Body of pancreas (tissue), 4 donors: ENCODE results near the gene TIMM22. TPM values are rescaled to one million over a fixed set of nuclear protein-coding genes. Genes with fewer than 3 reads are reported as not detected.
"Not testable (repeated sequence)": the region's sequence is repeated elsewhere in the genome, so short reads cannot be mapped to it uniquely, and the experiment has no call there.

Source experiments
- ATAC-seq: fragments of 150-250 bp; one replicate; pipeline ENCODE4 v1.9.1; 2016
- DNase-seq, 4 donors: peaks; one replicate each; pipeline ENCODE4 v3.0.0-alpha.2; 2019
- H3K27ac ChIP-seq, 4 donors: fragments of 200-600 bp; sonication (generic); 1 replicate in 3 of 4; 2 replicates in 1 of 4; pipeline versions ENCODE4 v1.5.1 to v1.6.1; 2016 to 2019; ENCODE audit warnings: mild to moderate bottlenecking in 1 of 4, mixed read lengths in 1 of 4, moderate library complexity in 1 of 4
- H3K27me3 ChIP-seq, 2 donors: fragments of 200-600 bp; sonication (generic); one replicate each; pipeline ENCODE4 v1.6.0; 2016; ENCODE audit warnings: mild to moderate bottlenecking in 1 of 2
- H3K36me3 ChIP-seq, 2 donors: fragments of 200-600 bp; sonication (generic); replicated peaks in 1 of 2; 2 replicates each; pipeline ENCODE4 v1.5.1; 2016; ENCODE audit warnings: low read depth in 2 of 2; ENCODE audit not compliant: insufficient read depth in 1 of 2
- H3K4me1 ChIP-seq: fragments of 200-600 bp; sonication (generic); one replicate; pipeline ENCODE4 v1.6.0; 2016
- H3K4me3 ChIP-seq, 2 donors: fragments of 200-600 bp; sonication (generic); 1 replicate in 1 of 2; 2 replicates in 1 of 2; pipeline ENCODE4 v1.5.1; 2016 to 2019
- H3K9me3 ChIP-seq, 3 donors: fragments of 200-600 bp; sonication (generic); 1 replicate in 2 of 3; 2 replicates in 1 of 3; pipeline ENCODE4 v1.5.1; 2016
- POLR2A ChIP-seq, 3 donors: fragments of 450-650 bp; IDR thresholded peaks; one replicate each; pipeline ENCODE4 v1.6.1; 2016; ENCODE audit warnings: antibody characterized with exemption in 3 of 3, mild to moderate bottlenecking in 2 of 3
- WGBS, 2 donors: methylation state at CpG; one replicate each; pipeline ENCODE4 v1.1.5; 2017; 5-methylcytosine and 5-hydroxymethylcytosine counted together
- intact Hi-C: fragments of 100-400 bp; cut with DNase I; formaldehyde crosslinking; loops from one replicate; pipeline ENCODE4 v1.15.1; 2023
- total RNA-seq, 2 donors: library from RNA; depleted of rRNA; stranded (reverse); fragments of >200 nt; gene quantifications; one replicate each; pipeline ENCODE4 v1.1.0, GENCODE V29; 2016
- TF ChIP-seq, protein P1 (sequence below), 7 experiments: fragments of 450-650 bp in 4 of 7; fragments of 200-600 bp in 3 of 7; sonication (generic) in 3 of 7; IDR thresholded peaks; one replicate each; pipeline ENCODE4 v1.5.1; 2016 to 2019; ENCODE audit warnings: antibody characterized with exemption in 7 of 7

TIMM22 gene
- total RNA-seq, 2 donors from 2014 or later = 4.3 to 9.3 TPM

DNA sequence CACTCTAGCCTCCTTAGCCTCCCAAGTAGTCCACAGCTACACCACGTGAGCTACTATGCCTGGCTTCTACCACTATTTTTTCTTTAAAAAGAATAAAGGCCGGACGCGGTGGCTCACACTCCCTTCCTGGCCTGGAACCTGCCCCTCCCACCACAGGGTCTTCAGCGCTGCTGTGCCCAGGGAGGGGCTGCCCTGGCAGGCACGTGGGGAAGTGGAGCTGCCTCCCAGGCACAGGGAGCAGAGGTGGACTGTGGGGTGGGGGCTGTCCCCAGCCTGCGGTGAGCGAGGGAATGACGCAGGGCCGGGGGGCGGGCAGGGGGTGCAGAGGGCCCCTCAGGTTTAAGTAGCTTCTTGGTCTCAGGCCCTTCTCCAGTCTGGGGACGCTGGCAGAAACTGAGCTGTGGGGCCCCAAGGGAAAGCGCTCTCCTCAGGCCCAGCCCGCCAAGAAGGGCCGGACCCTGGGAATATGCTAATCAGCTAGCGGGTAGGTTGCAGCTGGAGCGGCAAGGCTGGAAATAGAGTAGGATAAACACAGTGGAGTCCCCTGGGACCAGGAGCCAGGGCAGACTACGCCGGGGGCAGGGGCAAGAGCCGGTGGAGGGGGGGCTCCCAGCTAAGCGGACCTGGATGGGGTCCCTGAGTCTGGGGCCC is 46.8 kb downstream of the TIMM22 start:
- intact Hi-C loops = no loop called here
- H3K4me3 ChIP-seq = no peak overlapping the region
- ATAC-seq = peak; percentile 13

DNA sequence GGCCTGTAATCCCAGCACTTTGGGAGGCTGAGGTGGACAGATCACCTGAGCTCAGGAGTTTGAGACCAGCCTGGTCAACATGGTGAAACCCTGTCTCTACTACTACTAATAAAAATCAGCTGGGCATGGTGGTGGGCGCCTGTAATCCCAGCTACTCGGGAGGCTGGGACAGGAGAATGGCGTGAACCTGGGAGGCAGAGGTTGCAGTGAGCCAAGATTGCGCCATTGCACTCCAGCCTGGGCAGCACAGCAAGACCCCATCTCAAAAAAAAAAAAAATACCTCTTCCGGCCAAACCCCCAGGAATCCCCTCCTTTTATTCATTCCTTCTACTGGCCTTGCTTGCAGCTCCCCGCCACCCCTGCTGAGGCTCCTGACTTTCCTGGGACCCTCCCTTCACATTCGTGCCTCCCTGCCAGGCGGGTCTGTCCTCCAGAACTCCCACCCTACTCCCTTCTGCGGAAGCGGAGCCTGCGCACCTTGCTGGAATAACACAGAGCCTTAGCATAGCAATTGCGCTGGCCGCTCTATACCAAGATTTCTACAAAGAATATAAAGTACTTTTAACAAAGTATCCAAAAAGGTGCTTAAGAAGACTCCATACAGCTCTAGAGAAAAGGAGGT is 47.6 kb downstream of the TIMM22 start:
- H3K36me3 ChIP-seq, H3K4me3 ChIP-seq, ATAC-seq, DNase-seq, H3K4me1 ChIP-seq, intact Hi-C loops, H3K27ac ChIP-seq, H3K9me3 ChIP-seq, H3K27me3 ChIP-seq: not testable (repeated sequence)
- WGBS, 2 donors = 92 to 93% methylated on average over 11 to 13 of the region's 13 CpGs

More for the DNA sequence above, 46.8 kb downstream of the TIMM22 start:
- Histone ChIP-seq H3K9me3 (no peaks in the 10 kb centered on the region), H3K36me3 (no peaks in the 10 kb centered on the region), H3K27me3 (no peaks in the 10 kb centered on the region), H3K27ac (no peak overlapping the region), H3K4me1 (peaks cover 10% of the 10 kb centered on the region)
- no peak for DNase-seq
- TF ChIP-seq POLR2A (IDR thresholded peaks at IDR 0.05) = no peak
- TF ChIP-seq, protein P1, sequence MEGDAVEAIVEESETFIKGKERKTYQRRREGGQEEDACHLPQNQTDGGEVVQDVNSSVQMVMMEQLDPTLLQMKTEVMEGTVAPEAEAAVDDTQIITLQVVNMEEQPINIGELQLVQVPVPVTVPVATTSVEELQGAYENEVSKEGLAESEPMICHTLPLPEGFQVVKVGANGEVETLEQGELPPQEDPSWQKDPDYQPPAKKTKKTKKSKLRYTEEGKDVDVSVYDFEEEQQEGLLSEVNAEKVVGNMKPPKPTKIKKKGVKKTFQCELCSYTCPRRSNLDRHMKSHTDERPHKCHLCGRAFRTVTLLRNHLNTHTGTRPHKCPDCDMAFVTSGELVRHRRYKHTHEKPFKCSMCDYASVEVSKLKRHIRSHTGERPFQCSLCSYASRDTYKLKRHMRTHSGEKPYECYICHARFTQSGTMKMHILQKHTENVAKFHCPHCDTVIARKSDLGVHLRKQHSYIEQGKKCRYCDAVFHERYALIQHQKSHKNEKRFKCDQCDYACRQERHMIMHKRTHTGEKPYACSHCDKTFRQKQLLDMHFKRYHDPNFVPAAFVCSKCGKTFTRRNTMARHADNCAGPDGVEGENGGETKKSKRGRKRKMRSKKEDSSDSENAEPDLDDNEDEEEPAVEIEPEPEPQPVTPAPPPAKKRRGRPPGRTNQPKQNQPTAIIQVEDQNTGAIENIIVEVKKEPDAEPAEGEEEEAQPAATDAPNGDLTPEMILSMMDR (IDR thresholded peaks at IDR 0.05) = no peak
- WGBS, 2 donors = 45 to 54% methylated on average over 8 to 19 of the region's 21 CpGs

DNA sequence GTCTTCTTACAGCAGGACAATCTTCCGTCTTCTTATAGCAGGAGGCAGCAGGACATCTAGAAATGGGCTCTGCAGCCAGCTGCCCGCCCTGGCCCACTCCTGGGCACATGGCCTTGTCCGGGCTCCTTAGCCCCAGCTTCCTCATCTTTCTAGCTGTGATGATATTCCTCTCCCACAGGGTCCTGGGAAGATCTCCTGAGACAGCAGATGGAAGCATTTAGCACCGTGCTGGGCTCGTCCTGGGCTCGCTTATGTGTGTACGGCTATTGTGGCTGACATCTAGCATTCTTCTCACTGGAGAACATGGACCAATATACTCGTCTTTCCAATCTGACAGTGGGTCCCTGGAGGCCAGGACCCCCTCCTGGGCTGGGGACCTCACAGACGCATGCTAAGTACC is 48.5 kb downstream of the TIMM22 start:
- no peak overlapping the region for H3K27ac ChIP-seq
- TF ChIP-seq, protein P1 (IDR thresholded peaks at IDR 0.05) = no peak
- TF ChIP-seq POLR2A (IDR thresholded peaks at IDR 0.05) = no peak
- H3K9me3 ChIP-seq = no peaks in the 10 kb centered on the region
- no peaks in the 10 kb centered on the region for H3K27me3 ChIP-seq
- no peak overlapping the region for H3K4me3 ChIP-seq
- 71 to 74% methylated on average over 9 of the region's 9 CpGs for WGBS, 2 donors
- no peaks in the 10 kb centered on the region for H3K4me1 ChIP-seq
- H3K36me3 ChIP-seq = no peaks in the 10 kb centered on the region
- ATAC-seq (no peak), DNase-seq (no peak)
- intact Hi-C loops = no loop called here

DNA sequence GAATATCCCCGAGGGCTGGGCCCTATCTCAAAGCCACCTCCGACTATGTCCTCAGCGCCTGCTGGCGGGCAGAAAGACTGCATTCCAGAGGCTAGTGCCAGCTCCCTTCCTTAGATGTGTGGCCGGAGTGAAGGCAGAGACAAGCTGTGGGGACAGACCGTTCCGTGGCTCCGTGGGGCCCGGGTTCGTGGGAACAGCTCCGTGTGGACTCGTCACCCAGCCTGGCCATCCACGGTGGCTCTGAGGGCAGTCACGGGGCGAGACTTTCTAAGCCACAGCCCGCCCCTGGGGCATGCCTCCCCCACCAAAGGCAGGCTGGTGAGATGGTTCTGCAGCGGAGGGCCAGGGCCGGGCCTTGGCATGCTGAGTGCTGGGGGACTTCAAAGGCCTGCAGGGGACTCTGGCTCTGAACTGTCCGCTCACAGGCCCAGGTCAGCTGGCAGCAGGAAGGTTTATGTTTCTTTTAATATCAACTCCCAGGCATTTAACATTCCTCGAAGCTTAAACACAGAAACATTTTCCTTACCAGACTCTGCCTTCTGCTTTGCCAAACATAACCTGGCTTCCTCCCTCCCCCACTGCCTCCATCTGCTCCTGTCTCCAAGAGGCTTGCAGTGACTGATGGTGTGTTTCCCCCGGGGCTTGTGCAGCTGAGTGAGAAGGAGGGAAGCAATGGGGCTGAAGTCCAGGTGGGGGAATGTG is 50.4 kb downstream of the TIMM22 start:
- H3K4me1 ChIP-seq = no peaks in the 10 kb centered on the region
- 75 to 81% methylated on average over 12 to 21 of the region's 21 CpGs for WGBS, 2 donors
- TF ChIP-seq, protein P1 (IDR thresholded peaks at IDR 0.05) = no peak
- no peak for TF ChIP-seq POLR2A (IDR thresholded peaks at IDR 0.05)
- ATAC-seq = no peak
- no peaks in the 10 kb centered on the region for H3K9me3 ChIP-seq
- no peaks in the 10 kb centered on the region for H3K36me3 ChIP-seq
- intact Hi-C loops = no loop called here
- no peak overlapping the region for H3K27ac ChIP-seq
- no peak for DNase-seq
- H3K4me3 ChIP-seq = no peak overlapping the region
- no peaks in the 10 kb centered on the region for H3K27me3 ChIP-seq

DNA sequence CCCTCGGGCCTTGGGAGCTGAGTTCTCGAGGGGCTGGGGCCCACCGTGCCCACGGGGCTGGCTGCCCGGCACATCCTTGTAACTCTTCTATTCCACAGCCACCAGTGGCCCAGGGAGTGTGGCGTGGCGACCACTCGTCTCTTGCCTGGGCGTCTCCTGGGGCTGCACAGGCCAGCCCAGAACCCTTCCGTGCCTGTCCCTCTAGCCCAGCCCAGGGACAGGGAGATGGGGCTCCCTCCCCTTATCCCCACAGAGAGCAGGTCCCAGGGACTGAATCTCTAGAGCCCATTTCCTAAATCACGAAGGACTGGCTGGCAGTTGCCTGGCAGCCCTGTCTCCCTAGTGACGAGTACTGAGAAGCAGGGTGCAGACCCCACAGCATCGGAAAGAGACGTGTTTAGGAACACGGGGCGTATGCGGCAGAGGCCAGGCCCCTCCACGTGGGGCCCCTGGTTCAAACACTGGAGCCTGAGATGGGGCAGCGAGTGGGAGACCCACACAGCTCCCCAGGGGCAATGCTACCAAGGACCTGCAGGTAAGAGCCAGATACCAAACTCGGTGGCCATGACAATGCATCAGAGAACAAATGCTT is 51.0 kb downstream of the TIMM22 start:
- WGBS, 2 donors = 65 to 71% methylated on average over 6 to 20 of the region's 20 CpGs
- intact Hi-C loops = no loop called here
- Histone ChIP-seq H3K4me1 (no peaks in the 10 kb centered on the region), H3K36me3 (no peaks in the 10 kb centered on the region), H3K27me3 (no peaks in the 10 kb centered on the region), H3K4me3 (no peak overlapping the region), H3K27ac (no peak overlapping the region), H3K9me3 (no peaks in the 10 kb centered on the region)
- no peak for TF ChIP-seq POLR2A (IDR thresholded peaks at IDR 0.05)
- TF ChIP-seq, protein P1 (IDR thresholded peaks at IDR 0.05) = no peak
- ATAC-seq (no peak), DNase-seq (no peak)

DNA sequence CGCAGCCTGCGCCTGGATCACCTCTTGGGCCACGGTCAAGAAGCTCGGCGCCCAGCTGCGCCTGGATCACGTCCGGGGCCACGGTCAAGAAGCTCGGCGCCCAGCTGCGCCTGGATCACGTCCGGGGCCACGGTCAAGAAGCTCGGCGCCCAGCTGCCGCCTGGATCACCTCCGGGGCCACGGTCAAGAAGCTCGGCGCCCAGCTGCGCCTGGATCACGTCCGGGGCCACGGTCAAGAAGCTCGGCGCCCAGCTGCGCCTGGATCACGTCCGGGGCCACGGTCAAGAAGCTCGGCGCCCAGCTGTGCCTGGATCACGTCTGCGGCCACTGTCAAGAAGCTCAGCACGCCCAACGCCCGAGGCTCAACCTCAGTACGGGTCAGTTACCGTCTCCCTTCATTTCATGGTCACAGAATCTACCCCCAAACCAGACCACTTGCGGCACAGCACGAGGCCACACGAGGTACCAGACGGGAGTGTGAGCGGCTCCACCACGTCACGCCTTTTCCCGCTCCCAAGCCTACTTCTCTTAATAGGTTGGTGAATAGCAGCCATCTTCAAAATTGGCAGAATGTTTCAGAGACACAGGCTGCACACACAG is 51.7 kb downstream of the TIMM22 start:
- H3K4me3 ChIP-seq, H3K27ac ChIP-seq, DNase-seq, H3K4me1 ChIP-seq, H3K27me3 ChIP-seq, H3K9me3 ChIP-seq, H3K36me3 ChIP-seq, intact Hi-C loops, ATAC-seq: not testable (repeated sequence)
- 83 to 90% methylated on average over 17 to 38 of the region's 49 CpGs for WGBS, 2 donors
